C4-2B (cell line): Measurements from ENCODE around the gene GPR107.

Source experiments
- ZFX ChIP-seq: fragments of 450-650 bp; IDR thresholded peaks from 2 replicates; pipeline ENCODE4 v1.6.1; 2017
- TF ChIP-seq, protein P1 (sequence below): fragments of 450-650 bp; conservative IDR thresholded peaks from 2 replicates; pipeline ENCODE4 v1.5.1; 2017; ENCODE audit warnings: mild to moderate bottlenecking

DNA sequence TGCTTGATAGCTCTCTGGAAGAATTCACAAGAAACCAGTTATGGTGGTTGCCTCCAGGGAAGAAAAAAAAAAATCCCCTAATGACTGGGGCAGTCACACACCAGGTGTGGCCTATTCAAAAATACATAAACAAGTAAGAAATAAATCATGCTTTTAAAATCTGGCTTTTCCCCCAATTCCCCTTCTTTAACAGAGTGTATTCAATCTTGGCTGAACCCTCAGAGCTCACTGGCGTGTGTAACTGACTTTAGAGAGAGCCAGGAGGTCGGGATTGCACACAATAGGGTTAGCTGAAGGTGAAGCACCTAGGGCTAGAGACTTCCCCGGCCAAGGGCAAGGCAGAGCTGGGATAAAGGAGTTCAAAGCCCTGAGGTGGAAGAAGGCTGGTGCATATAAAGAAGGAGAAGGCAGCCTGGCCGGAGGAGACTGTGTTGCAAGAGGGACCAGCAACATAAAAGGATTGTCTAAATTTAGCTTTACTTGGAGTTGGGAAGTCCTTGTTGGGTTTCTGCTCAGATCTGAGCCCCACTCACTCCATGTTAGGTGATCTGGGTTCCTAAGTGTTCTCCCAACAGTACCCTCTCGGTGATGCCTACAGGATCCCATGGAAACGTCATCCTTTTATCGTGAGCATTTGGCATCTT, 30.4 kb upstream of the GPR107 start:
- TF ChIP-seq, protein P1, sequence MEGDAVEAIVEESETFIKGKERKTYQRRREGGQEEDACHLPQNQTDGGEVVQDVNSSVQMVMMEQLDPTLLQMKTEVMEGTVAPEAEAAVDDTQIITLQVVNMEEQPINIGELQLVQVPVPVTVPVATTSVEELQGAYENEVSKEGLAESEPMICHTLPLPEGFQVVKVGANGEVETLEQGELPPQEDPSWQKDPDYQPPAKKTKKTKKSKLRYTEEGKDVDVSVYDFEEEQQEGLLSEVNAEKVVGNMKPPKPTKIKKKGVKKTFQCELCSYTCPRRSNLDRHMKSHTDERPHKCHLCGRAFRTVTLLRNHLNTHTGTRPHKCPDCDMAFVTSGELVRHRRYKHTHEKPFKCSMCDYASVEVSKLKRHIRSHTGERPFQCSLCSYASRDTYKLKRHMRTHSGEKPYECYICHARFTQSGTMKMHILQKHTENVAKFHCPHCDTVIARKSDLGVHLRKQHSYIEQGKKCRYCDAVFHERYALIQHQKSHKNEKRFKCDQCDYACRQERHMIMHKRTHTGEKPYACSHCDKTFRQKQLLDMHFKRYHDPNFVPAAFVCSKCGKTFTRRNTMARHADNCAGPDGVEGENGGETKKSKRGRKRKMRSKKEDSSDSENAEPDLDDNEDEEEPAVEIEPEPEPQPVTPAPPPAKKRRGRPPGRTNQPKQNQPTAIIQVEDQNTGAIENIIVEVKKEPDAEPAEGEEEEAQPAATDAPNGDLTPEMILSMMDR, result no peak
- no peak for TF ChIP-seq ZFX
